HL-60 (cell line): ENCODE data around the gene TBCE.

Source experiments
- CTCF ChIP-seq: IDR thresholded peaks from one replicate; pipeline ENCODE4 v1.5.1; 2011; ENCODE audit warnings: low read length, control low read depth, inconsistent platforms; ENCODE audit not compliant: insufficient read depth
- GABPA ChIP-seq: IDR thresholded peaks from 2 replicates; pipeline ENCODE4 v1.6.1; 2012; ENCODE audit warnings: low read depth
- POLR2AphosphoS5 ChIP-seq: IDR thresholded peaks from 2 replicates; pipeline ENCODE4 v1.6.1; 2012; ENCODE audit warnings: low read depth
- REST ChIP-seq: IDR thresholded peaks from 2 replicates; pipeline ENCODE4 v1.6.1; 2012; ENCODE audit warnings: low read depth; ENCODE audit not compliant: insufficient replicate concordance
- SPI1 ChIP-seq: IDR thresholded peaks from 2 replicates; pipeline ENCODE4 v1.6.1; 2012; ENCODE audit warnings: low read depth, mild to moderate bottlenecking, borderline replicate concordance

GRCh38 chr1:235434001-235434400 lies 66.8 kb downstream of the TBCE start:
- no peak for TF ChIP-seq CTCF
- no peak for TF ChIP-seq REST
- no peak for TF ChIP-seq SPI1
- no peak for TF ChIP-seq POLR2AphosphoS5
- no peak for TF ChIP-seq GABPA
